GM12878 (cell line): Measurements from ENCODE around the gene REPIN1. TPM values are rescaled to one million over a fixed set of nuclear protein-coding genes. Genes with fewer than 3 reads are reported as not detected.
A peak's percentile ranks its signal among the peaks of the same experiment; 100 is the strongest.

ENCODE experiments used
- CBX3 ChIP-seq: fragments of 200-600 bp; sonication (generic); IDR thresholded peaks from 2 replicates; pipeline ENCODE4 v1.6.1; 2016; ENCODE audit warnings: low read depth, borderline replicate concordance
- CBX5 ChIP-seq: sonication (generic); IDR thresholded peaks from 2 replicates; pipeline ENCODE4 v1.6.1; 2016; ENCODE audit warnings: low read depth, moderate library complexity, mild to moderate bottlenecking, inconsistent platforms
- HDAC2 ChIP-seq: fragments of 200-600 bp; sonication (generic); IDR thresholded peaks from 2 replicates; pipeline ENCODE4 v1.6.1; 2017
- IKZF2 ChIP-seq, 2 experiments: fragments of 450-650 bp; IDR thresholded peaks; 2 replicates each; pipeline ENCODE4 v1.6.1; 2017; ENCODE audit warnings: mild to moderate bottlenecking in 2 of 2, moderate library complexity in 2 of 2
- IRF5 ChIP-seq: fragments of 450-650 bp; IDR thresholded peaks from 2 replicates; pipeline ENCODE4 v1.6.1; 2017; ENCODE audit warnings: borderline replicate concordance
- KAT2A ChIP-seq: conservative IDR thresholded peaks from 2 replicates; pipeline ENCODE4 v1.6.1; 2011; ENCODE audit warnings: low read depth, low read length; ENCODE audit not compliant: control insufficient read depth
- MAX ChIP-seq: IDR thresholded peaks from 2 replicates; pipeline ENCODE4 v1.6.1; 2012; ENCODE audit warnings: low read depth, low read length, improper control_type of control experiment
- MTA2 ChIP-seq: fragments of 450-650 bp; IDR thresholded peaks from 2 replicates; pipeline ENCODE4 v1.6.1; 2016; ENCODE audit warnings: low read depth, mild to moderate bottlenecking, moderate library complexity
- NFYA ChIP-seq: IDR thresholded peaks from 2 replicates; pipeline ENCODE4 v1.6.1; 2011; ENCODE audit warnings: low read depth, mild to moderate bottlenecking, low read length, improper control_type of control experiment, borderline replicate concordance
- NRF1 ChIP-seq: conservative IDR thresholded peaks from 2 replicates; pipeline ENCODE4 v1.6.1; 2011; ENCODE audit warnings: mild to moderate bottlenecking, low read depth, low read length, improper control_type of control experiment
- PKNOX1 ChIP-seq: fragments of 450-650 bp; IDR thresholded peaks from 2 replicates; pipeline ENCODE4 v1.6.1; 2016; ENCODE audit warnings: mild to moderate bottlenecking
- PRDM15 ChIP-seq: fragments of 450-650 bp; formaldehyde crosslinking; IDR thresholded peaks from 2 replicates; pipeline ENCODE4 v1.4.0; 2020; ENCODE audit warnings: mild to moderate bottlenecking, moderate library complexity
- RB1 ChIP-seq: fragments of 450-650 bp; formaldehyde crosslinking; IDR thresholded peaks from 2 replicates; pipeline ENCODE4 v1.6.1; 2017; ENCODE audit warnings: mild to moderate bottlenecking, borderline replicate concordance
- RUNX3 ChIP-seq: IDR thresholded peaks from 2 replicates; pipeline ENCODE4 v1.6.1; 2012; ENCODE audit warnings: low read length, inconsistent platforms
- SREBF1 ChIP-seq: IDR thresholded peaks from 2 replicates; pipeline ENCODE4 v1.6.1; 2012; ENCODE audit warnings: mild to moderate bottlenecking, low read length
- TCF3 ChIP-seq: IDR thresholded peaks from 2 replicates; pipeline ENCODE4 v1.6.1; 2012; ENCODE audit warnings: low read depth, mild to moderate bottlenecking, low read length, borderline replicate concordance; ENCODE audit not compliant: insufficient read depth
- ZNF24 ChIP-seq: fragments of 450-650 bp; IDR thresholded peaks from 2 replicates; pipeline ENCODE4 v1.6.1; 2017; ENCODE audit warnings: antibody characterized with exemption, mild to moderate bottlenecking
- ZNF592 ChIP-seq: fragments of 450-650 bp; IDR thresholded peaks from 2 replicates; pipeline ENCODE4 v1.6.1; 2017; ENCODE audit warnings: mild to moderate bottlenecking, moderate library complexity
- polyA plus RNA-seq, 11 experiments: library from polyadenylated mRNA; depleted of rRNA in 4 of 11; unstranded in 6 of 11; stranded (reverse) in 5 of 11; fragments of >200 nt; fragmentation: Nextera tagmentation in 4 of 11; fragmentation: Illumina TruSeq in 1 of 11; extraction: Ambion mirVana in 4 of 11; extraction: Trizol in 1 of 11; gene quantifications; 1 replicate in 1 of 11; 2 replicates in 10 of 11; pipeline versions ENCODE4 v1.2.1 to v1.2.3, GENCODE V29; 2011 to 2016; ENCODE audit warnings: inconsistent platforms in 2 of 11, missing spikeins in 2 of 11, low read depth in 1 of 11
- total RNA-seq, 4 experiments: library from RNA; depleted of rRNA in 3 of 4; stranded (reverse); fragments of >200 nt in 3 of 4; fragmentation: Illumina TruSeq in 1 of 4; extraction: Trizol in 1 of 4; gene quantifications; 2 replicates each; pipeline versions ENCODE4 v1.2.1 to v1.2.3, GENCODE V29; 2013 to 2021

The REPIN1 gene
- total and polyA plus RNA-seq, 10 of the 15 experiments (the other 5 are each of a cell fraction or from before 2014, with no cell fraction given) = 5.1 to 172 (median 76.9) TPM

DNA sequence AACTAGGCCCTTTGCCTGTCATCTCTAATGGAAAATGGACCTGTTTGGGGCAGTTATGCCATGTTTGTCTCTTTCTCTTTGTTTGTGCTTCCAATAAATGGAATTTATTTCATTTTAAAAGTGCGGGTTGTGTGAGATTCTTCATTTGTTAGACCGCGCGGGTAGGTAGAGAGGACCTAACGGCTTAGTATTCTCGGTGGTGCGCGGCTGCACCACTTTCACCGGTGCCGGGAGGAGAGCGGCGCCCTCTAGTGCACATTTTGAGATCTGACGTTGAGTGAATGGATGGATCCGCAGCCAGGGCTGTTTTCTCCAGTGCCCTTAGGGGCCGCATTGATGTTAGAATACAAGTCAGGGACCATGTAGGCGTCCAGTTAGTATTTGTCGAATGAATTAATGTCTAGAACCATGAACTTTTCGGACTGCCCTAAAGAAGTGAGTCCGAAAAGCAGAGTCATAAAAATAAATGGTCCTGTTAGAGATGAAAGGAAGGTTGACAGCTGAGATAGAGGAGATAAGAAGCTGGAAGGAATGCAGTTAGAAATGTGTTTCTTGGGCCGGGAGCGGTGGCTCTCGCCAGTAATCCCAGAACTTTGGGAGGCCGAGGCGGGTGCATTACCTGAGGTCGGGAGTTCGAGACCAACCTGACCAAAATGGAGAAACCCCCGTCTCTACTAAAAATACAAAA, 52.5 kb downstream of the REPIN1 start (continued):
- TF ChIP-seq PRDM15 (CRISPR knock-in tag) (no peak), RB1 (peak; percentile 63; the same call in 1 of the 2 replicates), RUNX3 (0 out of 2 replicates have a peak, but pooled peaks have one; percentile 23), CBX3 (no peak), KAT2A (no peak), ZNF24 (no peak), NFYA (no peak), TCF3 (no peak), IKZF2 (IDR thresholded peaks at IDR 0.05) (no peak), PKNOX1 (peak; percentile 49; the same call in 1 of the 2 replicates), MAX (no peak), SREBF1 (no peak), CBX5 (no peak), IRF5 (no peak), HDAC2 (no peak), MTA2 (no peak), ZNF592 (no peak), NRF1 (no peak)
